IMR-90 (cell line): Measurements from ENCODE around the gene NBPF3. TPM values are rescaled to one million over a fixed set of nuclear protein-coding genes. Genes with fewer than 3 reads are reported as not detected.

ENCODE experiments used
- ATAC-seq: fragments of 200-7000 bp; cut with Tn5 transposase; 2 replicates; pipeline ENCODE4 v1.9.1; 2020; ENCODE audit warnings: low read depth, mild to moderate bottlenecking, moderate library complexity
- BruUV-seq: library from RNA; stranded (reverse); fragments of 400-500 nt; replicated peaks from 2 replicates; lab custom pipeline; 2021; lab: Mats Ljungman, UMichigan
- CTCF ChIA-PET: fragments of 300-600 bp; formaldehyde crosslinking; extraction: SDS; loops from one replicate; lab custom pipeline; 2021; ENCODE audit warnings: antibody characterized with exemption; lab: Yijun Ruan, JAX
- POLR2A ChIA-PET: fragments of 300-600 bp; sonication (Branson Sonifier 250); formaldehyde crosslinking; loops from one replicate; lab custom pipeline; 2022; ENCODE audit warnings: antibody characterized with exemption; ENCODE audit not compliant: unreplicated experiment; lab: Charles Lee
- DNase-seq: peaks from one replicate; pipeline ENCODE4 v3.0.0; 2013
- H2AFZ ChIP-seq: replicated peaks from 2 replicates; pipeline ENCODE3; 2013; ENCODE audit warnings: low read length, mild to moderate bottlenecking; ENCODE audit not compliant: poor library complexity
- H2AK5ac ChIP-seq: 2 replicates; pipeline ENCODE4 v1.6.1; 2013; ENCODE audit warnings: low read depth, low read length, inconsistent platforms
- H2AK9ac ChIP-seq: replicated peaks from 2 replicates; pipeline ENCODE3; 2013; ENCODE audit warnings: mild to moderate bottlenecking, low read depth, low read length, moderate library complexity; ENCODE audit not compliant: poor library complexity
- H2BK120ac ChIP-seq: 2 replicates; pipeline ENCODE4 v1.6.1; 2013; ENCODE audit warnings: low read depth, low read length, inconsistent platforms
- H2BK15ac ChIP-seq: 3 replicates; pipeline ENCODE4 v1.6.1; 2013; ENCODE audit warnings: low read depth, low read length, inconsistent platforms
- H2BK20ac ChIP-seq: 2 replicates; pipeline ENCODE4 v1.6.1; 2013; ENCODE audit warnings: low read depth, mild to moderate bottlenecking, inconsistent platforms, low read length, moderate library complexity
- H2BK5ac ChIP-seq: 2 replicates; pipeline ENCODE4 v1.6.1; 2013; ENCODE audit warnings: mild to moderate bottlenecking, low read depth, low read length, inconsistent platforms; ENCODE audit not compliant: poor library complexity, severe bottlenecking
- H3K14ac ChIP-seq: replicated peaks from 2 replicates; pipeline ENCODE4 v1.6.1; 2013; ENCODE audit warnings: low read depth, low read length, inconsistent platforms
- H3K18ac ChIP-seq: 2 replicates; pipeline ENCODE4 v1.6.1; 2013; ENCODE audit warnings: low read depth, low read length, control low read depth
- H3K23ac ChIP-seq: 2 replicates; pipeline ENCODE4 v1.6.1; 2013; ENCODE audit warnings: low read depth, low read length, inconsistent platforms
- H3K27ac ChIP-seq: 2 replicates; pipeline ENCODE4 v1.5.1; 2013; ENCODE audit warnings: mild to moderate bottlenecking, control low read depth, low read length; ENCODE audit not compliant: insufficient read depth
- H3K27me3 ChIP-seq: 2 replicates; pipeline ENCODE4 v1.6.1; 2013; ENCODE audit warnings: low read length; ENCODE audit not compliant: control insufficient read depth, insufficient read depth
- H3K36me3 ChIP-seq: 2 replicates; pipeline ENCODE4 v1.6.1; 2013; ENCODE audit warnings: low read length, mixed read lengths; ENCODE audit not compliant: control insufficient read depth, insufficient read depth
- H3K4ac ChIP-seq: 2 replicates; pipeline ENCODE4 v1.6.1; 2013; ENCODE audit warnings: low read depth, low read length, inconsistent platforms
- H3K4me1 ChIP-seq: 2 replicates; pipeline ENCODE4 v1.6.1; 2013; ENCODE audit warnings: low read length, mixed read lengths; ENCODE audit not compliant: control insufficient read depth, insufficient read depth
- H3K4me2 ChIP-seq: 2 replicates; pipeline ENCODE4 v1.6.1; 2013; ENCODE audit warnings: low read depth, mild to moderate bottlenecking, control low read depth, low read length, moderate library complexity
- H3K4me3 ChIP-seq: 2 replicates; pipeline ENCODE4 v1.5.1; 2013; ENCODE audit warnings: low read depth, mild to moderate bottlenecking, control low read depth, low read length, moderate library complexity; ENCODE audit not compliant: insufficient read depth
- H3K56ac ChIP-seq: 2 replicates; pipeline ENCODE4 v1.6.1; 2013; ENCODE audit warnings: low read length, inconsistent platforms; ENCODE audit not compliant: insufficient read depth; ENCODE audit errors: extremely low read depth
- H3K79me1 ChIP-seq, 2 experiments: 2 replicates each; pipeline ENCODE4 v1.6.1; 2013; ENCODE audit warnings: low read length in 2 of 2, inconsistent platforms in 1 of 2, low read depth in 1 of 2
- H3K9ac ChIP-seq: 2 replicates; pipeline ENCODE4 v1.6.1; 2013; ENCODE audit warnings: low read depth, low read length, control low read depth
- H3K9me1 ChIP-seq: 2 replicates; pipeline ENCODE4 v1.6.1; 2013; ENCODE audit warnings: low read length, inconsistent platforms; ENCODE audit not compliant: insufficient read depth
- H3K9me3 ChIP-seq: 2 replicates; pipeline ENCODE4 v1.6.1; 2013; ENCODE audit warnings: low read length; ENCODE audit not compliant: control insufficient read depth, insufficient read depth
- H4K20me1 ChIP-seq: 2 replicates; pipeline ENCODE4 v1.6.1; 2013; ENCODE audit warnings: low read length, inconsistent platforms; ENCODE audit not compliant: insufficient read depth
- H4K5ac ChIP-seq: 2 replicates; pipeline ENCODE4 v1.6.1; 2013; ENCODE audit warnings: mild to moderate bottlenecking, low read depth, low read length, control low read depth
- H4K8ac ChIP-seq, 2 experiments: 2 replicates each; pipeline ENCODE4 v1.6.1; 2013; ENCODE audit warnings: low read depth in 2 of 2, low read length in 2 of 2, control low read depth in 1 of 2, inconsistent platforms in 1 of 2
- H4K91ac ChIP-seq: 2 replicates; pipeline ENCODE4 v1.6.1; 2013; ENCODE audit warnings: low read depth, low read length, inconsistent platforms; ENCODE audit not compliant: insufficient read depth
- BHLHE40 ChIP-seq: fragments of 150-350 bp; IDR thresholded peaks from 2 replicates; pipeline ENCODE4 v1.6.1; 2016; ENCODE audit warnings: mild to moderate bottlenecking, low read depth, low read length
- CEBPB ChIP-seq: IDR thresholded peaks from 2 replicates; pipeline ENCODE4 v1.6.1; 2012; ENCODE audit warnings: low read depth, low read length, improper control_type of control experiment
- CTCF ChIP-seq: conservative IDR thresholded peaks from 2 replicates; pipeline ENCODE4 v1.5.1; 2012; ENCODE audit warnings: mild to moderate bottlenecking, low read depth, low read length, improper control_type of control experiment
- ELK1 ChIP-seq: fragments of 150-350 bp; IDR thresholded peaks from 2 replicates; pipeline ENCODE4 v1.6.1; 2016; ENCODE audit warnings: low read depth, mild to moderate bottlenecking, low read length, moderate library complexity, borderline replicate concordance
- FOS ChIP-seq: fragments of 150-350 bp; IDR thresholded peaks from 2 replicates; pipeline ENCODE4 v1.6.1; 2016; ENCODE audit warnings: low read depth, low read length
- MAFK ChIP-seq: IDR thresholded peaks from 2 replicates; pipeline ENCODE4 v1.6.1; 2012; ENCODE audit warnings: low read depth, low read length, improper control_type of control experiment
- MAZ ChIP-seq: IDR thresholded peaks from 2 replicates; pipeline ENCODE4 v1.6.1; 2012; ENCODE audit warnings: low read depth, mild to moderate bottlenecking, low read length, improper control_type of control experiment, moderate library complexity, borderline replicate concordance
- RFX5 ChIP-seq: IDR thresholded peaks from 2 replicates; pipeline ENCODE4 v1.8.0; 2012; ENCODE audit warnings: low read depth, mild to moderate bottlenecking, low read length, moderate library complexity
- SMC3 ChIP-seq: fragments of 150-350 bp; IDR thresholded peaks from 2 replicates; pipeline ENCODE4 v1.6.1; 2016; ENCODE audit warnings: low read depth, mild to moderate bottlenecking, antibody characterized with exemption, low read length, moderate library complexity
- USF2 ChIP-seq: fragments of 150-350 bp; IDR thresholded peaks from 2 replicates; pipeline ENCODE4 v1.6.1; 2017; ENCODE audit warnings: mild to moderate bottlenecking, antibody characterized with exemption, low read length, low read depth
- WGBS, 2 experiments: methylation state at CpG; one replicate each; pipeline versions ENCODE4 v1.1.5 to v1.1.7; 2013; ENCODE audit warnings: missing lambda C conversion rate in 2 of 2; ENCODE audit not compliant: insufficient read length in 1 of 2; ENCODE audit errors: extremely low coverage in 2 of 2; 5-methylcytosine and 5-hydroxymethylcytosine counted together
- dilution Hi-C: fragments of 300-500 bp; cut with HindIII; formaldehyde crosslinking; loops from one replicate; pipeline ENCODE4 v1.14.3; 2018; ENCODE audit warnings: low sequenced_read_pairs; ENCODE audit not compliant: unreplicated experiment
- in situ Hi-C: fragments of 300-500 bp; cut with MboI; formaldehyde crosslinking; loops from 3 replicates; pipeline ENCODE4 v1.14.3; 2019; ENCODE audit warnings: low sequenced_read_pairs, inconsistent platforms, mixed read lengths
- intact Hi-C: fragments of 100-400 bp; cut with micrococcal nuclease; formaldehyde crosslinking; loops from 2 replicates; pipeline ENCODE4 v1.10.0; 2022
- polyA plus RNA-seq, 3 experiments: library from polyadenylated mRNA; depleted of rRNA; stranded (reverse); fragments of >200 nt; gene quantifications; 2 replicates each; pipeline ENCODE4 v1.2.3, GENCODE V29; 2012; ENCODE audit warnings: low replicate concordance in 1 of 3
- total RNA-seq: library from RNA; depleted of rRNA; stranded (reverse); fragments of >200 nt; gene quantifications from 2 replicates; pipeline ENCODE4 v1.2.3, GENCODE V29; 2012

Gene NBPF3
- total and polyA plus RNA-seq, 2 of the 4 experiments (the other 2 are of a cell fraction) = 8.7 to 18.8 TPM

GRCh38 chr1:21492356-21492625 is 52.4 kb downstream of the NBPF3 start:
- no peak overlapping the region for H2BK20ac ChIP-seq
- H2AK9ac ChIP-seq = no peak overlapping the region
- no peak overlapping the region for H3K56ac ChIP-seq
- H3K14ac ChIP-seq = no peak overlapping the region
- no peak overlapping the region for H4K8ac ChIP-seq
- no peaks in the 10 kb centered on the region for H3K9me1 ChIP-seq
- TF ChIP-seq CEBPB = no peak
- TF ChIP-seq ELK1 = no peak
- no peak for TF ChIP-seq MAZ
- no peak for TF ChIP-seq MAFK
- no peak for TF ChIP-seq FOS
- no peak for TF ChIP-seq CTCF
- no peak for TF ChIP-seq USF2
- TF ChIP-seq BHLHE40 = no peak
- TF ChIP-seq SMC3 = no peak
- no peak for TF ChIP-seq RFX5
- ATAC-seq = no peak
- 0 out of 2 replicates have a peak overlapping the region, but pooled peaks have one; percentile 9 for H3K23ac ChIP-seq
- no peak overlapping the region for H3K9ac ChIP-seq
- CTCF ChIA-PET = no interaction called here
- peak overlapping the region; percentile 19; the same call in 1 of the 2 replicates for H4K91ac ChIP-seq
- intact Hi-C loops = no loop called here
- in situ Hi-C loops = no loop called here
- no peaks in the 10 kb centered on the region for H3K36me3 ChIP-seq
- H2BK5ac ChIP-seq = no peak overlapping the region
- H2BK15ac ChIP-seq = no peak overlapping the region; the same call in 2 of the 3 replicates
- H3K4me3 ChIP-seq = no peak overlapping the region
- peaks cover 3% of the 10 kb centered on the region for H3K27me3 ChIP-seq
- dilution Hi-C loops = no loop called here
- H2BK120ac ChIP-seq = peak overlapping the region; percentile 7
- H3K79me1 ChIP-seq = no peaks in the 10 kb centered on the region
- H4K5ac ChIP-seq = no peak overlapping the region; the same call in 1 of the 2 replicates
- H3K4me2 ChIP-seq = no peak overlapping the region
- no TSS peak for BruUV-seq
- H2AK5ac ChIP-seq = peak overlapping the region; percentile 6; the same call in 1 of the 2 replicates
- DNase-seq = no peak
- peak overlapping the region; percentile 21 for H3K4ac ChIP-seq
- H3K9me3 ChIP-seq = no peaks in the 10 kb centered on the region
- peak overlapping the region; percentile 7; the same call in 1 of the 2 replicates for H3K18ac ChIP-seq
- no peaks in the 10 kb centered on the region for H4K20me1 ChIP-seq
- peak overlapping the region; percentile 0; the same call in 1 of the 2 replicates for H3K27ac ChIP-seq
- POLR2A ChIA-PET = no interaction called here
- no CpG with 5 or more reads among the region's 4 CpGs for WGBS, 2 experiments
- H2AFZ ChIP-seq = no peak overlapping the region
- H3K4me1 ChIP-seq = peaks cover 6% of the 10 kb centered on the region
